Measurements from ENCODE around the gene FILIP1L.

FILIP1L gene

DNA sequence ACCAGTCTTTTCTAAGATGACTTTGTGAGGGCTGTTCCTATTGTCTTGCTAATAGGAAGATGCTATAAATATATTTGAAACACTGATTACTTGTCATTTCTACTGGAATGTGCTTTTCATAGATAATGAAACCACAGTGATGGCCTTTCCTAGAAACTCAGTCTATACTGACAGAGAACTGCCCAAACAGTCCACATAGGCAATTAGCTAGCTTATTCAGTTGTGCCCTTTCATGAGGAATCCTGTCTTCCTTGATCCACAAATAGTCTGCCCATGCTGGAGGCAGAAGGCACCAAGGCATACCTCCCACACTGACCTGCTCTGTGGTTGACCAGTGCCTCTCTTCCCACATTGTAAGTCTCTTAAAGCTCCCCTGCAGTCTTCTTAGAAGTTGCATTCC is 160.7 kb downstream of the FILIP1L start:
- in situ Hi-C loops (cut with MboI; ENCODE audit: low sequenced_read_pairs, unreplicated experiment), result no loop called here
- DNase-seq (ENCODE audit: low spot score), result no peak
- TF ChIP-seq, protein P1, sequence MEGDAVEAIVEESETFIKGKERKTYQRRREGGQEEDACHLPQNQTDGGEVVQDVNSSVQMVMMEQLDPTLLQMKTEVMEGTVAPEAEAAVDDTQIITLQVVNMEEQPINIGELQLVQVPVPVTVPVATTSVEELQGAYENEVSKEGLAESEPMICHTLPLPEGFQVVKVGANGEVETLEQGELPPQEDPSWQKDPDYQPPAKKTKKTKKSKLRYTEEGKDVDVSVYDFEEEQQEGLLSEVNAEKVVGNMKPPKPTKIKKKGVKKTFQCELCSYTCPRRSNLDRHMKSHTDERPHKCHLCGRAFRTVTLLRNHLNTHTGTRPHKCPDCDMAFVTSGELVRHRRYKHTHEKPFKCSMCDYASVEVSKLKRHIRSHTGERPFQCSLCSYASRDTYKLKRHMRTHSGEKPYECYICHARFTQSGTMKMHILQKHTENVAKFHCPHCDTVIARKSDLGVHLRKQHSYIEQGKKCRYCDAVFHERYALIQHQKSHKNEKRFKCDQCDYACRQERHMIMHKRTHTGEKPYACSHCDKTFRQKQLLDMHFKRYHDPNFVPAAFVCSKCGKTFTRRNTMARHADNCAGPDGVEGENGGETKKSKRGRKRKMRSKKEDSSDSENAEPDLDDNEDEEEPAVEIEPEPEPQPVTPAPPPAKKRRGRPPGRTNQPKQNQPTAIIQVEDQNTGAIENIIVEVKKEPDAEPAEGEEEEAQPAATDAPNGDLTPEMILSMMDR (IDR thresholded peaks at IDR 0.05; ENCODE audit: borderline replicate concordance, control extremely low read depth, extremely low read depth, insufficient read depth, missing control alignments), result no peak

DNA sequence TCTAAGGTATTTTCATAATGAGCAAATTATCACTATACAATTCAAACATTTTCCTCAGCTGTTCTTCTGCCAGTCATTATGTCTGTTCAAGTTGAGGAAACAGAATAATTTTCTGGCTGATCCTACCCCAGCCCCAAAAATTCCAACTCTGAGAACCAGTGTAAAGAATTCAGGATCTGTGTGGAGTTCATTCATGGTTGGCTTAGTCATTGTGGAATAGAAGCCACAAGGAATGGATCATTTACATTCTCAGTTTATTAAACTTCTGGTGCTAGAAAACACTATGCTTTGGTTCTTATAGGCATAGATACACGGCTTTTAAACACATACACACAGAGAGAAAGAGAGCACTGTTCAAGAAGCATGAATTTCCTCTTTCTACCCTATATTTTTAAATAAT is 162.0 kb downstream of the FILIP1L start:
- no peak for DNase-seq (ENCODE audit: low spot score)
- TF ChIP-seq, protein P1 (IDR thresholded peaks at IDR 0.05; ENCODE audit: borderline replicate concordance, control extremely low read depth, extremely low read depth, insufficient read depth, missing control alignments), result no peak
- in situ Hi-C loops (cut with MboI; ENCODE audit: low sequenced_read_pairs, unreplicated experiment), result no loop called here

DNA sequence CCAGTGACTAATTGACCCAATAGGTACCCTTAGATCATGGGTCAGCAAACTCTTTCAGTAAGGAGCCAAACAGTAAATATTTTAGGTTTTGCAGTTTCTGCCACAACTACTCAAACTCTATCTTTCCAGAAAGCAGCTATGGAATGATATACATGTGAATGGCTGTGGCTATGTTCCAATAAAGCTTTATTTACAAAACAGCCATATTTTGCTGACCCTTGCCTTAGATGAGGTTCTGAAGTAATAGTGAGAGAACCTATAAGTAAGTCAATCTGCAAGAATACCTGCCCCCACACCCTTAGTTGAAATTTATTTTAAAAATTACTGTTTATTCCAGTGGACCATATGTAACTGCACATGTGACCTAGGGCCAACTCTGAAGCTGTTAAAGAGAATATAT is 162.6 kb downstream of the FILIP1L start:
- TF ChIP-seq, protein P1 (IDR thresholded peaks at IDR 0.05; ENCODE audit: borderline replicate concordance, control extremely low read depth, extremely low read depth, insufficient read depth, missing control alignments), result no peak
- DNase-seq (ENCODE audit: low spot score), result no peak
- in situ Hi-C loops (cut with MboI; ENCODE audit: low sequenced_read_pairs, unreplicated experiment), result no loop called here

DNA sequence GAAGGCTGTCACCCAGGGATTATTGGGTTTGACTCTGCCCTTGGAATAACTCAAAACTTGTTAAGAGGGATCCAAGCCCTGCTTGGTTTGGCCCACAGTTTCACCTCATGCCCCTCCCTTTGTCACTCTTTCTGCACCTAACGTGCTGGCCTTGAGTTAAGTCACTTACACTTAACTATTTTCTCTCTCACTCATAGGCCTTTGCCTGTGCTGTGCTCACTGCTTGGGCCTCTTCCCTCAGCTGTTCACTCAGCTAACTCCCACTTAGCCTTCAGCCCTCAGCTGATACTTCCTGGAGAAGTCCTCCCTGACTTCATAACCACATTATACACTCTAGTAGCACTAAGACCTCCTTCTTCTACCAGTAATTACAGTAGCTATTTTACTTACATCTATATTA is 163.4 kb downstream of the FILIP1L start:
- no peak for DNase-seq (ENCODE audit: low spot score)

DNA sequence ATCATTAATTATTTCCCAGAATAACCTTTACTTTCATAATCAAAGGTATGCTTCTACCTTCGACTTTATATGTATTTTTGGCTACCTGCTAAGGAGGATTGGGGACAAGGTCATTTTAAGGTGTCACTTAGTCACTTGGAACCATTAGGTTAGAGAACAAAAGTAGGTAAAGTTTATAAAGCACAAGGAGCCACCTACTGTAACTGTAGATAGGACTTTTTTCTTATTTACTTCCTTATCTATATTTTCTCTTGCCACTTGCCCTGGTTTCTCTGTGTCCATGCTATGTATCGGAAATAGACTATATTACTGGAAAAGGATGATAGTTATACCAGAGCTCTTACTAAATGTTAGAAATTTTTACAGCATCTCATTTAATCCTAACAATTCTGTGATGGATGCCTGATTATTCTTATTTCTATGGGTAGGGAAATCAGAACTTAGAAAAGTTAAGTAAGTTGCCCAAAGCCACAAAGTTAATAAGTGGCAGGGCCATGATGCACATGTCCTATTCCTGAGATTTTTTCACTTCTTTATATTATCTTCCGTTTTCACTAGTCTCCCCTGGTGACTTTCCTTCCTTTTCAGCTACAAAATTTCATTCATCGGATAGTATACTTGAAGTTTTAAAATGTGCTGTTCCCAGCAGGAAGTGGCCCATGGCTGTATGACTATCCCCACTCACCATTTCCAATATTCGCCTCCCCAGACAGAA is 164.2 kb downstream of the FILIP1L start:
- in situ Hi-C loops (cut with MboI; ENCODE audit: low sequenced_read_pairs, unreplicated experiment), result no loop called here
- DNase-seq (ENCODE audit: low spot score), result no peak
- TF ChIP-seq, protein P1 (IDR thresholded peaks at IDR 0.05; ENCODE audit: borderline replicate concordance, control extremely low read depth, extremely low read depth, insufficient read depth, missing control alignments), result no peak

More for the DNA sequence above, 163.4 kb downstream of the FILIP1L start:
- in situ Hi-C loops (cut with MboI; ENCODE audit: low sequenced_read_pairs, unreplicated experiment), result no loop called here
- TF ChIP-seq, protein P1 (IDR thresholded peaks at IDR 0.05; ENCODE audit: borderline replicate concordance, control extremely low read depth, extremely low read depth, insufficient read depth, missing control alignments), result no peak

DNA sequence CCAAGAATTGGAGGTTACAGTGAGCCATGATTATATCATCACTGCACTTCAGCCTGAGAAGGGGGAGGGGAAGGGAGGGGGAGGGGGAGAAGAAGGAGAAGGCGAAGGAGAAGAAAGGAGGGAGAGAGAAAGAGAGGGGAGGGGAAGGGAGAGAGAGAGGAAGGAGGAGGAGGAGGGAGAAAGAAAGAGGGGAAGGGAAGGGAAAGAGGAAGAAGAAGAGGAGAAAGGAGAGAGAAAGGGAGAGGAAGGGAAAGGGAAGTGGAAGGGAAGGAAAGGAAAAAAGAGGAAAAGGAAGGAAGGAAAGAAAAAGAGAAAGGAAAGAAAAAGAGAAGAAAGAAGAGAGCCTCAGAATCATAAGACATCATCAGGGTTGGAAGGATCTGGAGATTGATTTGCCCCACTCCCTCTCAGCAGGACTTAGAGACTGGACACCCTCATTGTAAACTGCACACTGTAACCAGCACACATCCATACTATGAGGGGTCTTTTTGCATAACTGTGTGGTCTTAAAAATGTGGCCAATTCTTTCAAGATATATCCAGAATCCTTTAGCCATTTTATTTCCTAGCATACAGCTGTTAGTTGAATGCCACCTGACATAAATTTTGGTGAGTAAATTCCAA is 165.7 kb downstream of the FILIP1L start:
- no peak for DNase-seq (ENCODE audit: low spot score)
- TF ChIP-seq, protein P1 (IDR thresholded peaks at IDR 0.05; ENCODE audit: borderline replicate concordance, control extremely low read depth, extremely low read depth, insufficient read depth, missing control alignments), result no peak
- in situ Hi-C loops (cut with MboI; ENCODE audit: low sequenced_read_pairs, unreplicated experiment), result no loop called here
